BE2C (cell line): ENCODE results near the gene GTF3C1.

Experiments
- DNase-seq: peaks from one replicate; pipeline ENCODE4 v3.0.0-alpha.2; 2020
- H3K27me3 ChIP-seq: fragments of 250-450 bp; sonication (Bioruptor Pico); 2 replicates; pipeline ENCODE4 v1.5.1; 2020; ENCODE audit warnings: mild to moderate bottlenecking
- H3K36me3 ChIP-seq: fragments of 250-450 bp; sonication (Bioruptor Pico); 2 replicates; pipeline ENCODE4 v1.5.1; 2020; ENCODE audit warnings: mild to moderate bottlenecking
- H3K4me1 ChIP-seq: fragments of 250-450 bp; sonication (Bioruptor Pico); 2 replicates; pipeline ENCODE4 v1.5.1; 2020
- H3K4me3 ChIP-seq: 2 replicates; pipeline ENCODE4 v1.5.1; 2011; ENCODE audit warnings: low read depth, low read length
- H3K9me3 ChIP-seq: fragments of 250-450 bp; sonication (Bioruptor Pico); 2 replicates; pipeline ENCODE4 v1.5.1; 2020
- TF ChIP-seq, protein P1 (sequence below): IDR thresholded peaks from 2 replicates; pipeline ENCODE4 v1.5.1; 2012; ENCODE audit warnings: mild to moderate bottlenecking, low read depth, low read length

Gene GTF3C1

DNA sequence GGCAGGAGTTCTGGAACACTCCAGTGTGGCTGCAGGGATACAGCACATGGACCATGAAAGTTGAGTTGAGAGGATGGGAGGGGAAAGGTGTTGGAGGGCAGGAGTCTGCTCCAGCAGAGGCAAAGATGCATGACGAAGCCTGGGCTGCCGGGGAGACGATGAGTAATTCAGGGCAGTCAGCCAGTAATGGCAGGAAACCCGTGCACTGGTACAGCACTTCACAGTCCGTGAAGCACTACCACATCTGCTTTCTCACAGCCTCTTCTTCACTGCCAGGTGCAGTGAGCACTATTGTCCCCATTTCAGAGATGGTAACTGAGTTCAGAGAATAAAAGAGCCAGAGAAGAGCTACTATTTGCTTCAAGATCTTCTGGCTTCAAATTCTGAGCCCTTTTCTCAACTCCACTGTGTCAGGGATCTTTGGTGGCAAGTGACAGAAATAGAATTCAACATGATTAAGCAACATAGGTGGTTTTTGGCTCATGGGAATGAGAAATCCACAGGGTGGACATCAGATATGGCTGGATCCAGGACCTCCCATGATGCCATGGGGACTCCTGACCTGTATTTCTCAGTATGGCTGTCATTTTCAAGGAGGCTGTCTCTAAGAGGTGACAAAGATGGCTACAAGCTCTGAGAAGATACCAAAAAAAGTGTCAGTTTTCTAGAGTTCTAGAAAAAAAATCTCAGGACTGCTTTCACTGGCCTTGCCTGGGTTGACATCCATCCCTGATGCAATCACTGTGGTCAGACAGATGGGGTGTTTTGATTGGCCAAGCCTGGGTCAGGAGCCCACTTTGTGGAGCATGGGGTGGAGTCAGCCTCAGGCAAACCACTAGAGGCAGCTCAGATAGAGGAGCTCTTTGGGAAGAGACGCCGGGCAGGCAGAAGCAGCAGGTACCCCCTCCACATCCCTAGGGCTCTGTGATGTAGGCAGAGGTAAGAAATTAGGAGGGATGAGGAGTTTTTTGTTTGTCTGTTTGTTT is 123.0 kb downstream of the GTF3C1 start:
- DNase-seq, result no peak
- H3K36me3 ChIP-seq, result no peaks in the 10 kb centered on the region
- no peaks in the 10 kb centered on the region for H3K9me3 ChIP-seq
- H3K4me1 ChIP-seq, result no peaks in the 10 kb centered on the region
- peaks cover 2% of the 10 kb centered on the region; the same call in 1 of the 2 replicates for H3K27me3 ChIP-seq
- TF ChIP-seq, protein P1, sequence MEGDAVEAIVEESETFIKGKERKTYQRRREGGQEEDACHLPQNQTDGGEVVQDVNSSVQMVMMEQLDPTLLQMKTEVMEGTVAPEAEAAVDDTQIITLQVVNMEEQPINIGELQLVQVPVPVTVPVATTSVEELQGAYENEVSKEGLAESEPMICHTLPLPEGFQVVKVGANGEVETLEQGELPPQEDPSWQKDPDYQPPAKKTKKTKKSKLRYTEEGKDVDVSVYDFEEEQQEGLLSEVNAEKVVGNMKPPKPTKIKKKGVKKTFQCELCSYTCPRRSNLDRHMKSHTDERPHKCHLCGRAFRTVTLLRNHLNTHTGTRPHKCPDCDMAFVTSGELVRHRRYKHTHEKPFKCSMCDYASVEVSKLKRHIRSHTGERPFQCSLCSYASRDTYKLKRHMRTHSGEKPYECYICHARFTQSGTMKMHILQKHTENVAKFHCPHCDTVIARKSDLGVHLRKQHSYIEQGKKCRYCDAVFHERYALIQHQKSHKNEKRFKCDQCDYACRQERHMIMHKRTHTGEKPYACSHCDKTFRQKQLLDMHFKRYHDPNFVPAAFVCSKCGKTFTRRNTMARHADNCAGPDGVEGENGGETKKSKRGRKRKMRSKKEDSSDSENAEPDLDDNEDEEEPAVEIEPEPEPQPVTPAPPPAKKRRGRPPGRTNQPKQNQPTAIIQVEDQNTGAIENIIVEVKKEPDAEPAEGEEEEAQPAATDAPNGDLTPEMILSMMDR, result no peak
- no peak overlapping the region for H3K4me3 ChIP-seq

DNA sequence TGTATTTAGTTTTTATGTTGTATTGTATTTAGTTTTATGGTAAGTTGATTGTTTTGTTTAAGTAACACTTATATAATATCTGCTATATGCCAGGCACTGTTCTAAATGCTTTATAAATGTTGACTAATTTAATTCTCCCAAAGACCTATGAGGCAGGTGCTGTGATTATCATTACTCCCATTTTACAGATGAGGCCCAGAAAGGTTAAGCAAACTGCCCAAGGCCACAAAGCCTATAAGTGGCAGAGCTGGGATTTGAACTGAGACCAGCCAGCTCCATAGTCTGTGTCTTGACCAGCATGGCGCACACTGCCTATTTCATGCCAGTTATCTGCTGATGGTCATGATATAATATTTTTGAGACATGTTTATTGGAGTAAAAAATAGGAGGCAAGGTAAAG is 123.8 kb downstream of the GTF3C1 start:
- DNase-seq, result no peak
- H3K4me1 ChIP-seq, result no peaks in the 10 kb centered on the region
- H3K27me3 ChIP-seq, result no peaks in the 10 kb centered on the region; the same call in 1 of the 2 replicates
- no peak overlapping the region for H3K4me3 ChIP-seq
- TF ChIP-seq, protein P1, result no peak
- no peaks in the 10 kb centered on the region for H3K36me3 ChIP-seq
- no peaks in the 10 kb centered on the region for H3K9me3 ChIP-seq

DNA sequence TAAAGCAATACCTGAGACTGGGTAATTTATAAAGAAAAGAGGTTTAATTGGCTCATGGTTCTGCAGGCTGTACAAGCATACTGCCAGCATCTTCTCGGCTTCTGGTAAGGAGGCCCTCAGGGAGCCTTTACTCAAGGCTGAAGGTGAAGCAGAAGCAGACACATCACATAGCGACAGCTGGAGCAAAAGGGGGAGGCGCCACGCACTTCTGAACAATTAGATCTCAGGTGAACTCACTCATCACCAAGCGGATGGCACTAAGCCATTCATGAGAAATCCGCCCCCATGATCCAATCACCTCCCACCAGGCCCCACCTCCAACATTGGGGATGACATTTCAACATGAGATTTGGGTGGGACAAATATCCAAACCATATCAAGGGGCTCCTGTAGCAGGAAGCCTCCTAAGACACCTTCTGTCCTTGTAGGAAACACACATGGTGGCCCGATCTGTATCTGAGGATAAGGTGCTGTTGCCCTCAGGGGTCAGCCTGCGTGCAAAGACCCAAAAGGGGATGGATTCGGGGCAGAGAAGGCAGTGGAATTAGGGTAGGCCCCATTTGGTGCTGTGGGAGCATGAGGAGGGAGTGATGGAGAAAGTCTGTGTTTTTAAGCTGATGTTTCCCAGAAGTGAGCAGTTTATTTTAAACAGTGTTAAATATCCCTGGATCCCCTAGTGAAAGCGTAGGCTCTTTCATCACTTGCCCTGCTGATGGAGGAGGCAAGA is 124.8 kb downstream of the GTF3C1 start:
- no peaks in the 10 kb centered on the region for H3K36me3 ChIP-seq
- H3K4me1 ChIP-seq, result no peaks in the 10 kb centered on the region
- H3K4me3 ChIP-seq, result no peak overlapping the region
- DNase-seq, result no peak
- no peaks in the 10 kb centered on the region for H3K9me3 ChIP-seq
- TF ChIP-seq, protein P1, result no peak
- no peaks in the 10 kb centered on the region; the same call in 1 of the 2 replicates for H3K27me3 ChIP-seq

DNA sequence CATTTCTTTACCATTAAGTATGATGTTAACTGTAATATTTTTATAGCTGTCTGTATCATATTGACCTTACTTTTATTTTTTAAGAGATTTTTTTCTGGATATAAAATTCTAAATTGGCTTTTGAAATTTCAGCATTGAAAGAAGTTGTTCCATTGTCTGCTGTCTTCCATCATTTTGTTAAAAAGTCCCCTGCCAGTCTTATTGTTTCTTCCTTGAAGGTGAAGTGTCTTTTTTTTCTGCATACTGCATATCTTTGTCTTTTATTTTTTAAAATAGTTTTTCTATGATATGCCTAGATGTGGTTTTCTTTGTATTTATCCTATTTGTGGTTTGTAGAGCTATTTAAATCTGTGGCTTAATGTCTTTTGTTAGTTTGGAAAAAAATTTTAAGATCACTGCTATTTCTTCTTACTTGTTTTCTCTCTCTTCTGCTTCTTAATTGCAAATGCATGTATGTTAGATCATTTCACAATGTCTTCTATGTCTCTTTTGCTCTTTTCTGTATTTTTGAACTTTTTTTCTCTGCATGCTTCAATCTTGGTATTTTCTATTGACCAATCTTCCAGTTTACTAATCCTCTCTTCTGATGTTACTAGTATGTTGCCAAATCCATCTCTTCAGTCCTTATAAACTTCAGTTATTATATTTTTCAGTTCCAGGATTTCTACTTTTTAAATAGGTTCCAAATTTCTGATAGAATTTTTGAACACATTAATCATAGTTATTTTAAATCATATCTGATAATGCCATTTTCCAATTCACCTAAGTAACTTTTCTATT is 127.6 kb downstream of the GTF3C1 start:
- TF ChIP-seq, protein P1, result no peak
- H3K36me3 ChIP-seq, result no peaks in the 10 kb centered on the region
- no peaks in the 10 kb centered on the region for H3K9me3 ChIP-seq
- no peaks in the 10 kb centered on the region for H3K4me1 ChIP-seq
- no peak overlapping the region for H3K4me3 ChIP-seq
- DNase-seq, result no peak
- no peaks in the 10 kb centered on the region for H3K27me3 ChIP-seq

DNA sequence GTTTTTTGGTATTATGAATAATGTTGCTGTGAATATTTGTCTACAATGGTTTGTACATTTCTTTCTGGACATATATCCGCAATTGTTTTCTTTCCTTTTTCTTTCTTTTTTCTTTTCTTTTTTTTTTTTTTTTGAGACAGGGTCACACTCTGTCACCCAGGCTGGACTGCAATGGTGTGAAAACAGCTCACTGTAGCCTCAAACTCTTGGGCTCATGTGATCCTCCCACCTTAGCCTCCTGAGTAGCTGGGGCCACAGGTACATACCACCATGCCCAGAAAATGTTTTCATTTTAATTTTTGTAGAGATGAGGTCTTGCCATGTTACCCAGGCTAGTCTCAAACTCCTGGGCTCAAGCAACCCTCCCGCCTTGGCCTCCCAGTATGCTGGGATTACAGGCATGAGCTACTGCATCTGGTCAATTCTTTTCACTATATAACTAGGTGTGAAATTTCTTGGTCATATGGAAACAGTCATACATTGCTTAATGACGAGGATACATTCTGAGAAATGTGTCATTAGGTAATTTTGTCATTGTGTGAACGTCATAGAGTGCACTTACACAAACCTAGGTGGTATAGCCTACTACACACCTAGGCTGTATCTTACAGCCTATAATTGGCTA is 132.6 kb downstream of the GTF3C1 start:
- Histone ChIP-seq H3K4me3 (no peak overlapping the region), H3K27me3 (no peaks in the 10 kb centered on the region), H3K4me1 (no peaks in the 10 kb centered on the region), H3K9me3 (no peaks in the 10 kb centered on the region), H3K36me3 (no peaks in the 10 kb centered on the region)
- TF ChIP-seq, protein P1, result no peak
- DNase-seq, result no peak
